ENCODE data around the gene PPM1N. TPM values are rescaled to one million over a fixed set of nuclear protein-coding genes. Genes with fewer than 3 reads are reported as not detected.

PPM1N gene
- total RNA-seq, 2 experiments from 2014 or later: 5.8 to 6.1 TPM

Other genes starting within 250 kb of the PPM1N start
- gene MARK4, start 247.2 kb upstream of the PPM1N start, total RNA-seq: 10 to 100 TPM; 24.8 to 26.1 TPM
- gene CKM, start 175.6 kb upstream of the PPM1N start, total RNA-seq: not detected
- gene KLC3, start 157.7 kb upstream of the PPM1N start, total RNA-seq: not detected
- 10 to 100 TPM; 20.0 to 28.2 TPM for gene ERCC2, start 127.9 kb upstream of the PPM1N start, total RNA-seq
- gene PPP1R13L, start 93.4 kb upstream of the PPM1N start, total RNA-seq: 10 to 100 TPM; 20.2 to 25.7 TPM
- 1 to 10 TPM; 6.0 to 6.3 TPM for gene POLR1G, start 91.8 kb upstream of the PPM1N start, total RNA-seq
- 10 to 100 TPM; 63.1 to 63.3 TPM for gene ERCC1, start 74.5 kb upstream of the PPM1N start, total RNA-seq
- gene FOSB, start 30.4 kb upstream of the PPM1N start, total RNA-seq: 10 to 100 TPM; 68.7 to 69.4 TPM
- 1 to 10 TPM; 3.0 to 3.3 TPM for gene RTN2, start 1.4 kb upstream of the PPM1N start, total RNA-seq
- gene VASP, start 9.0 kb downstream of the PPM1N start, total RNA-seq: 100 to 1,000 TPM; 166 to 180 TPM
- 10 to 100 TPM; 10.6 to 11.8 TPM for gene OPA3, start 86.4 kb downstream of the PPM1N start, total RNA-seq
- gene GPR4, start 103.8 kb downstream of the PPM1N start, total RNA-seq: not detected
- gene EML2, start 141.0 kb downstream of the PPM1N start, total RNA-seq: 10 to 100 TPM; 93.1 to 94.2 TPM
- gene GIPR, start 169.8 kb downstream of the PPM1N start, total RNA-seq: 10 to 100 TPM; 18.4 to 19.3 TPM
- 100 to 1,000 TPM; 520 to 523 TPM for gene SNRPD2, start 193.5 kb downstream of the PPM1N start, total RNA-seq
- gene QPCTL, start 194.2 kb downstream of the PPM1N start, total RNA-seq: 1 to 10 TPM; 9.3 to 9.7 TPM
- gene FBXO46, start 232.5 kb downstream of the PPM1N start, total RNA-seq: 10 to 100 TPM; 29.9 to 35.5 TPM
- gene MEIOSIN, start 235.0 kb downstream of the PPM1N start, total RNA-seq: not detected

Data from activated naive CD8-positive, alpha-beta T cell treated with anti-CD3 and anti-CD28 coated beads, Interleukin-2, amount 10 ng/mL, durations not matched to agents 7 days and 5 days (primary cell).